ENCODE data around the gene GRAMD2A.

Gene GRAMD2A

GRCh38 chr15:72192416-72192815 is 5.2 kb downstream of the GRAMD2A start:
- POLR2A ChIA-PET: no interaction called here
- Histone ChIP-seq H3K36me3 (ENCODE audit: control insufficient read depth in 2 of 2, insufficient read depth in 1 of 2, low read length in 2 of 2) (no peaks in the 10 kb centered on the region), H3K4me3 (ENCODE audit: low read depth, low read length) (no peak overlapping the region), H3K9me3 (ENCODE audit: control insufficient read depth, insufficient read depth, low read depth, low read length) (no peaks in the 10 kb centered on the region), H3K4me1 (ENCODE audit: control insufficient read depth, insufficient read depth, low read length) (no peaks in the 10 kb centered on the region; the same call in 1 of the 2 replicates), H3K27ac (ENCODE audit: extremely low read depth, low read depth, low read length) (no peak overlapping the region)
- CTCF ChIA-PET: interaction anchor here (0.6 kb wide), 1 partner anchor 81 kb away, joined by 3 read pairs; no protein-coding TSS in a partner anchor
- TF ChIP-seq ZFP3 (tag by site-specific recombination; IDR thresholded peaks at IDR 0.05; ENCODE audit: low read depth) (no peak), ZNF24 (tag by site-specific recombination; IDR thresholded peaks at IDR 0.05) (no peak), KLF10 (tag by site-specific recombination; IDR thresholded peaks at IDR 0.05) (0 out of 2 replicates have a peak, but pooled peaks have one; percentile 32), ZNF335 (tag by site-specific recombination; conservative IDR thresholded peaks at IDR 0.05) (peak; percentile 11; the same call in 1 of the 2 replicates)
- TF ChIP-seq, protein P1, sequence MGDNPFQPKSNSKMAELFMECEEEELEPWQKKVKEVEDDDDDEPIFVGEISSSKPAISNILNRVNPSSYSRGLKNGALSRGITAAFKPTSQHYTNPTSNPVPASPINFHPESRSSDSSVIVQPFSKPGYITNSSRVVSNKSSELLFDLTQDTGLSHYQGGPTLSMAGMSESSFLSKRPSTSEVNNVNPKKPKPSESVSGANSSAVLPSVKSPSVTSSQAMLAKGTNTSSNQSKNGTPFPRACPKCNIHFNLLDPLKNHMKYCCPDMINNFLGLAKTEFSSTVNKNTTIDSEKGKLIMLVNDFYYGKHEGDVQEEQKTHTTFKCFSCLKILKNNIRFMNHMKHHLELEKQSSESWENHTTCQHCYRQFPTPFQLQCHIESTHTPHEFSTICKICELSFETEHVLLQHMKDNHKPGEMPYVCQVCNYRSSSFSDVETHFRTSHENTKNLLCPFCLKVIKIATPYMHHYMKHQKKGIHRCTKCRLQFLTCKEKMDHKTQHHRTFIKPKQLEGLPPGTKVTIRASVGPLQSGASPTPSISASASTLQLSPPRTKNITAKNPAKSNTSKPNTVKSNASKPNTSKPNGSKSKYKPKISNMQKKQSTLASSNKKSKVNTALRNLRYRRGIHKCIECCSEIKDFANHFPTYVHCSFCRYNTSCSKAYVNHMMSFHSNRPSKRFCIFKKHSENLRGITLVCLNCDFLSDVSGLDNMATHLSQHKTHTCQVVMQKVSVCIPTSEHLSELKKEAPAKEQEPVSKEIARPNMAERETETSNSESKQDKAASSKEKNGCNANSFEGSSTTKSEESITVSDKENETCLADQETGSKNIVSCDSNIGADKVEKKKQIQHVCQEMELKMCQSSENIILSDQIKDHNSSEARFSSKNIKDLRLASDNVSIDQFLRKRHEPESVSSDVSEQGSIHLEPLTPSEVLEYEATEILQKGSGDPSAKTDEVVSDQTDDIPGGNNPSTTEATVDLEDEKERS (tag by site-specific recombination; IDR thresholded peaks at IDR 0.05): no peak

- CTCF ChIA-PET: interaction anchor here (0.6 to 1.4 kb wide), 3 partner anchors 37 to 143 kb away, joined by 3 to 4 read pairs (median 3); no protein-coding TSS in a partner anchor
- Histone ChIP-seq H3K9me3 (ENCODE audit: control insufficient read depth, insufficient read depth, low read depth, low read length) (no peaks in the 10 kb centered on the region), H3K4me1 (ENCODE audit: control insufficient read depth, insufficient read depth, low read length) (no peaks in the 10 kb centered on the region; the same call in 1 of the 2 replicates), H3K4me3 (ENCODE audit: low read depth, low read length) (no peak overlapping the region), H3K36me3 (ENCODE audit: control insufficient read depth in 2 of 2, insufficient read depth in 1 of 2, low read length in 2 of 2) (no peaks in the 10 kb centered on the region), H3K27ac (ENCODE audit: extremely low read depth, low read depth, low read length) (no peak overlapping the region)
- TF ChIP-seq ZNF513 (tag by site-specific recombination; IDR thresholded peaks at IDR 0.05) (no peak), ZNF555 (tag by site-specific recombination; conservative IDR thresholded peaks at IDR 0.05) (no peak), SCRT1 (tag by site-specific recombination; IDR thresholded peaks at IDR 0.05; ENCODE audit: borderline replicate concordance) (no peak), ZNF521 (tag by site-specific recombination; IDR thresholded peaks at IDR 0.05) (no peak), ZNF274 (IDR thresholded peaks at IDR 0.05; ENCODE audit: low read length) (no peak), ZNF274 (tag by site-specific recombination; IDR thresholded peaks at IDR 0.05; ENCODE audit: borderline replicate concordance) (no peak), PRDM1 (tag by site-specific recombination; IDR thresholded peaks at IDR 0.05) (0 out of 2 replicates have a peak, but pooled peaks have one; percentile 7), ZNF529 (tag by site-specific recombination; IDR thresholded peaks at IDR 0.05; ENCODE audit: insufficient replicate concordance) (peak; percentile 99), ZNF341 (tag by site-specific recombination; IDR thresholded peaks at IDR 0.05; ENCODE audit: low read depth) (no peak), ZNF664 (tag by site-specific recombination; IDR thresholded peaks at IDR 0.05) (peak; percentile 90), IKZF3 (tag by site-specific recombination; IDR thresholded peaks at IDR 0.05) (no peak)
- TF ChIP-seq, protein P2, sequence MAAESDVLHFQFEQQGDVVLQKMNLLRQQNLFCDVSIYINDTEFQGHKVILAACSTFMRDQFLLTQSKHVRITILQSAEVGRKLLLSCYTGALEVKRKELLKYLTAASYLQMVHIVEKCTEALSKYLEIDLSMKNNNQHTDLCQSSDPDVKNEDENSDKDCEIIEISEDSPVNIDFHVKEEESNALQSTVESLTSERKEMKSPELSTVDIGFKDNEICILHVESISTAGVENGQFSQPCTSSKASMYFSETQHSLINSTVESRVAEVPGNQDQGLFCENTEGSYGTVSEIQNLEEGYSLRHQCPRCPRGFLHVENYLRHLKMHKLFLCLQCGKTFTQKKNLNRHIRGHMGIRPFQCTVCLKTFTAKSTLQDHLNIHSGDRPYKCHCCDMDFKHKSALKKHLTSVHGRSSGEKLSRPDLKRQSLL (tag by site-specific recombination; IDR thresholded peaks at IDR 0.05): no peak
- POLR2A ChIA-PET: no interaction called here
Observed at GRCh38 chr15:72189250-72189902, 8.2 kb downstream of the GRAMD2A start.

All from HEK293 (cell line).